GM13976 (cell line): ENCODE results near the gene RTCB.
A peak's percentile ranks its signal among the peaks of the same experiment; 100 is the strongest.

Experiments
- DNase-seq: peaks from one replicate; pipeline ENCODE4 v3.0.0; 2012; ENCODE audit warnings: low spot score
- in situ Hi-C: fragments of 300-500 bp; cut with MboI; formaldehyde crosslinking; loops from one replicate; pipeline ENCODE4 v1.12.0; 2022; ENCODE audit warnings: low sequenced_read_pairs, mixed read lengths, inconsistent platforms; ENCODE audit not compliant: unreplicated experiment
- TF ChIP-seq, protein P1 (sequence below): IDR thresholded peaks from 2 replicates; pipeline ENCODE4 v1.5.1; 2012; ENCODE audit warnings: borderline replicate concordance, mild to moderate bottlenecking; ENCODE audit not compliant: insufficient read depth; ENCODE audit errors: extremely low read depth, missing control alignments, control extremely low read depth

The RTCB gene

DNA sequence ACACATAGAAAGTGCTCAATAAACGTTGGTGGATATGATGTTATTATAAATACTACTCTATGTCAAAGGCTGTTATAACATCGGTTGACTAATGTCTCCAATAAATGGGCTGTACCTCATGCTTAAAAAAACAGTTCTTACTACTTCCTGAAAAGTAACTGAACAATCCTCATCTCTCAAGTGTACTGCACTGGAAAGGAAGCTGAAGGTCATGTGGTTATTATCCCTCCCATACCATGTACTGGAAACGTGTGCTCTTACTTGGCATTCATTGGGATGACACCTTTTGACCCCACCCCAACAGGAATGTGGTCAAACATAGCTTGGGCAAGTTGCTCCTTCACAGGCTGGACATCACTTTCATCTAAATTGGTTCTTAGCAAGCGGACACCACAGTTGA, 10.6 kb downstream of the RTCB start:
- no peak for DNase-seq
- TF ChIP-seq, protein P1, sequence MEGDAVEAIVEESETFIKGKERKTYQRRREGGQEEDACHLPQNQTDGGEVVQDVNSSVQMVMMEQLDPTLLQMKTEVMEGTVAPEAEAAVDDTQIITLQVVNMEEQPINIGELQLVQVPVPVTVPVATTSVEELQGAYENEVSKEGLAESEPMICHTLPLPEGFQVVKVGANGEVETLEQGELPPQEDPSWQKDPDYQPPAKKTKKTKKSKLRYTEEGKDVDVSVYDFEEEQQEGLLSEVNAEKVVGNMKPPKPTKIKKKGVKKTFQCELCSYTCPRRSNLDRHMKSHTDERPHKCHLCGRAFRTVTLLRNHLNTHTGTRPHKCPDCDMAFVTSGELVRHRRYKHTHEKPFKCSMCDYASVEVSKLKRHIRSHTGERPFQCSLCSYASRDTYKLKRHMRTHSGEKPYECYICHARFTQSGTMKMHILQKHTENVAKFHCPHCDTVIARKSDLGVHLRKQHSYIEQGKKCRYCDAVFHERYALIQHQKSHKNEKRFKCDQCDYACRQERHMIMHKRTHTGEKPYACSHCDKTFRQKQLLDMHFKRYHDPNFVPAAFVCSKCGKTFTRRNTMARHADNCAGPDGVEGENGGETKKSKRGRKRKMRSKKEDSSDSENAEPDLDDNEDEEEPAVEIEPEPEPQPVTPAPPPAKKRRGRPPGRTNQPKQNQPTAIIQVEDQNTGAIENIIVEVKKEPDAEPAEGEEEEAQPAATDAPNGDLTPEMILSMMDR: no peak
- in situ Hi-C loops: no loop called here

DNA sequence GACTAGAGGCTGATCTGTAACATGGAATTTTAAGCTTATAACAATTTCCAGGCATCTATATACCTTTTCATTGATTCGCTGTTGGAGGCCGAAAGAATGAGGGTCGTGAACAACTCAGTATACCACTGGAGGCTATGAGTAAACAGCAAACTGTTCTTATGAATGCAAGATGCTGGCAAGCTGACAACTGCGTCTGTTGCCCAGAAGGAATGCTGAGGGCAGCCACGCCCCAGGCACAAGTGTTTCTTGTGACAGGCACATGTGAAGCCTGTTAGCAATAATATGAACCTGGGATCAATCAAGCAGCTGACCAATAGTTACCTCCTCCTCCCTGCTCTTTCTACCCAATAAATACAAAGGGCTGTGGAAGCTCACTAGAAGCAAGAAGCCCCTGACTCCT, 15.3 kb downstream of the RTCB start:
- DNase-seq: no peak
- in situ Hi-C loops: no loop called here
- TF ChIP-seq, protein P1: no peak

DNA sequence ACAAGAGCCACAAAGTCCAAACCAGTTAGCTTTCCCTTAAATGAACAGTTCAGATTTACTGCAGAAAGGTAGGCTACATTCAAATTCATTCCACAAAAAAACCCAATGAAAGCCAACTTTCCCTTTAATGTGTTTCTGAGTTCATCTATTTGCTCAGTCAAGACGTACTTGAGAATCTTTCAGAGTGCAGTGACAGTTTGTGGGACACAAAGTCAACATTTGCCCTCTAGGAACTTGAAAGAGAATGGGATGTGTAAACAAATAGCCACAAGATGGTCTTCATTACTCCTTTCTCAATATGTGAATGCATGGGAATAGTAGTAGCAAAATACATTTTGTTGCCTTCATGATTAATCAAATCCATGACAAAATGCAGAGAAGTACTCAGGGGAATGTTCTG, 15.8 kb downstream of the RTCB start:
- in situ Hi-C loops: no loop called here
- no peak for DNase-seq
- TF ChIP-seq, protein P1: no peak

DNA sequence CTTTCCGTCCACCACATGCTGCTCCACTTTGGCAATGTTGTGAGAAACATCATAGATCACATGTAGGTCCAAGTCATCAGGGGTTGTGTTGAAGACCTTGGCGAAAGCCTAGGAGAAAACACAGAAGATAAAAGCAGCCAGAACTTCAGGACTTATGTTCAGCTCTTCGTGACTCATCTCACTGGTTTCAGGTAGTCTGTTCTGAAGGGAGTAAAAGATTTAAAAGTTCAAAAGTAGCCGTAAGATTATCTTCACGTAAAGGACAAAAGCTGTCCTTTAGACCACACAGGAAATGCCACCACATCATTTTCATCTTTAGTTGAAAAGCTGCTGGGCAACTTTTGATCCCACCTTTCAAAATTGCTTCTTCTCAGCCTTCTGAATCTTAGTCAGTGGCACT, 16.9 kb downstream of the RTCB start:
- TF ChIP-seq, protein P1: no peak
- in situ Hi-C loops: no loop called here
- no peak for DNase-seq

DNA sequence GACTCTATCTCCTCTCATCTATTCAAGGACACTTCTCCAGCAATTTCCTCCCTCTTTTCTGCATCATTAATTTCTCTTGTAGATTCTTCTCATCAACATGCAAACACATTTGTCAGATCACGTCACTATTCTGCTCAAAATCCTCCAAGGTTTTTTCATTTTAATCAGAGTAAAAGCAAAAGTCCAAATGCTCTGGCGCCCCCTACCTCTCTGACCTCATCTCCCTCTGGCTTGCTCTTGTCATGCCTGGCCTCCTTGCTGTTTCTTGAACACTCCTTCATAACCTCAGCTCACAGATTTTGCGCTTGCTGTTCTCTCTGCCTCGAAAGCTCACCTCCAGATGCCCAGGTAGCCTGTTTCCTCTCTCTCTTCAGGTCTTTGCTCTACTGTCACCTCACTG, 22.4 kb downstream of the RTCB start:
- in situ Hi-C loops: no loop called here
- TF ChIP-seq, protein P1: peak; percentile 17

DNA sequence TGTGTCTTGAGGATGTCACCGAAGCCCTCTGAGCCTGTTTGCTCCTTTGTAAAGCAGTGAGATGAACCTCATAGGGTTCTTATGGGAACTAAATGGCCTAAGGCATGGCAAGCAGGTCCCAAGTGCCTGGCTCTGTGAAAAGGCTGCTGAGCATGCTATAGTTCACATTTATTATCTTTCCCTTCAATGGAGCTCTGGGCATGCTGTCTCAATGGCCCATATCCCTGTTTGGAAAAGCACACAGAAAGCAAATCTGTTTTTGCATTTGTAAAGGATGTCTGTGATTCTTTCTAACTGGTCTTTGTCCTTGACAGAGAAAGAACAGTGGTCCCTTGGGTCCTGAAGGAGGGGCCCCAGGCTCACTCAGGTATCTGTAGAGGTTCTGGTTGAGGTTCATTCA, 26.4 kb downstream of the RTCB start:
- TF ChIP-seq, protein P1: no peak
- in situ Hi-C loops: no loop called here
- DNase-seq: no peak

More for the DNA sequence above, 22.4 kb downstream of the RTCB start:
- DNase-seq: no peak

DNA sequence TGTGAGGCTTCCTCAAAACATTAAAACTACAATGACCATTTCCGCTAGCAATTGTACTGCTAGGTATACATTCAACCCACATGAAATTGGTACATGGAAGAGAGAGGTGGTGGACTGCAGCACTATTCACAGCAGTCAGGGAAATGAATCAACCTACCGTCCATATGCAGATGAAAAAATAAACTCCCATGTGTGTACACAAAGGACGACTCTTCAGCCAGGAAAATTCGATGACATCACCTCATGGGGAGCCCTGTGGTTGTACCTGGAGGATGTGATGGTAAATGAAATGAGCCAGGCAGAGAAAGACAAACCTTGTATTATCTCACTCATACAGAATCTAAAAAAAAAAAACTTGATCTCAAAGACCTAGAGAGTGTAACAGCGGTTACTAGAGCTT, 31.1 kb downstream of the RTCB start:
- in situ Hi-C loops: no loop called here
- no peak for DNase-seq
- TF ChIP-seq, protein P1: no peak
